Measurements from ENCODE around the gene BAG2.

BAG2 gene

DNA sequence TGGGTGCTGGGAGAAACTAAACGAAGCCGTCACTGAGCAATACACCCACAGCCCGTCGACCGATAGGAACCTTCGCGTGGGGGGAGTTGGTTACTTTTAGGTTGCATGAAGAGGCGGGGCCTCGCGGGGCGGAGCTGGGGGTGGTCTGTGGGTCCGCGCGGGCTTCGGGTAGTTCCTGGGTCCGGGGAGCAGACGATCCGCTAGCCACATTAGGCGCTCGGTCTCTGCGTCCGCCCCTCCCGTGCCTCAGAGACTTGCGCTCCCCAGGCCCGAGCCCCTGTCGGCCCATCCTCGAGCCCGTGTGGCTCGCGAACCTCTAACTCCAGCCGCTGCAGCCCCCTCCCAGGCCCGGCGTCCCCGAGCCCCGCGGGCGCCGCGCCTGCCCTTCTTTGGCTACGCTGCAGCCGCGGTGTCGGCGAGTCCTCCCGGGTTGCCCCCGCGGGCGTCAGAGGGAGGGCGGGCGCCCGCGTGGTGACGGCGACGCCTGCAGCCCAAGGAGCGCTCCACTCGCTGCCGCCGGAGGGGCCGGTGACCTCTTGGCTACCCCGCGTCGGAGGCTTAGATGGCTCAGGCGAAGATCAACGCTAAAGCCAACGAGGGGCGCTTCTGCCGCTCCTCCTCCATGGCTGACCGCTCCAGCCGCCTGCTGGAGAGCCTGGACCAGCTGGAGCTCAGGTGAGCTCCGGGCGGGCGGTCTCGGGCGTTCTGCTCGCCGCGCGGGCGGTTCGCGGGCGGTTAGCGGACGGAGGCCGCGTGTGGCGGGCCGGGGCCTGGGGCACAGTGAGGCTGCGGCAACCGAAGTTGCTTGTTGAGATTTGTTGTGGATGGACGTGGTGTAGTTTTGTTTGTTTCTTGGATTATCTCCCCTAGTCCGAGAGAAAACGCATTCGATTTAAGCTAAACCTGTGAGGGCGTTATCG is at the start of gene BAG2:
BAG2 (plus strand) TSS at position 191 of the 920 bp plus-strand sequence; CDS start at position 563, 372 bp downstream.
- peak; percentile 56 for DNase-seq

DNA sequence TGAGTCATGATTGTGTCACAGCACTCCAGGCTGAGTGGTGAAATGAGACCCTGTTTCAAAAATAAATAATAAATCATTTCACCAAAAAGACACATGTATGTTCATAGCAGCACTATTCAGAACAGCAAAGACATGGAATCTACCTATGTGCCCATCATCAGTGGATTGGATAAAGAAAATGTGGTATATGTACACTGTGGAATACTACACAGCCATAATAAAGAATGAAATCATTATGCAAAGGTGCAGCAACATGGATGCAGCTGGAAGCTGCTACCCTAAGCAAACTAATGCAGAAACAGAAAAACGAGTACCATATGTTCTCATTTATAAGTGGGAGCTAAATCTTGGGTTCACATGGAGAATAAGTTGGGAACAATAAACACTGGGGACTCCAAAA is 49.0 kb upstream of the BAG2 start:
- DNase-seq = no peak

- DNase-seq = peak; percentile 34
Observed at GRCh38 chr6:57127763-57128162, 44.4 kb upstream of the BAG2 start.

- no peak for DNase-seq
Observed at GRCh38 chr6:57130661-57131177, 41.4 kb upstream of the BAG2 start.

- DNase-seq = no peak
Observed at GRCh38 chr6:57134954-57135353, 37.2 kb upstream of the BAG2 start.

DNA sequence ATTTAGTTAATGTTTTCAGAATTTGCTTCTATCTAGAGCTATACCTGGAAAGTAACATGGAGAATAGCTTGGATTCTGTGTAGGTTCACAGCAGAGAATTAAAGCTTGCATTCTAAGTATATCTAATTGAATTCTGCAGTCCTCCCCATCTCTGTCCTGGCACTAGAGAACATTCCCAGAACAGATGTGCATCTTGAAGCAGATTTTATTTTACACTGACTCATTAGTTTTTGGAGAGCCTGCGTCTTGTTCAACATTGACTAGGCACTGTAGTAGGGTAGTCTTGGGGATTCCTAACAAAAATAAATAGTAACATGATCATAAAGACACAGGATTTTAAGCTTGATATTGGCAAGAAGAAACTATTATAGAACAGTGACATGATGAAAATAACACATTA is 36.2 kb upstream of the BAG2 start:
- DNase-seq = no peak

- no peak for DNase-seq
Observed at GRCh38 chr6:57137350-57137749, 34.8 kb upstream of the BAG2 start.

- no peak for DNase-seq
Observed at GRCh38 chr6:57138026-57138425, 34.1 kb upstream of the BAG2 start.

DNA sequence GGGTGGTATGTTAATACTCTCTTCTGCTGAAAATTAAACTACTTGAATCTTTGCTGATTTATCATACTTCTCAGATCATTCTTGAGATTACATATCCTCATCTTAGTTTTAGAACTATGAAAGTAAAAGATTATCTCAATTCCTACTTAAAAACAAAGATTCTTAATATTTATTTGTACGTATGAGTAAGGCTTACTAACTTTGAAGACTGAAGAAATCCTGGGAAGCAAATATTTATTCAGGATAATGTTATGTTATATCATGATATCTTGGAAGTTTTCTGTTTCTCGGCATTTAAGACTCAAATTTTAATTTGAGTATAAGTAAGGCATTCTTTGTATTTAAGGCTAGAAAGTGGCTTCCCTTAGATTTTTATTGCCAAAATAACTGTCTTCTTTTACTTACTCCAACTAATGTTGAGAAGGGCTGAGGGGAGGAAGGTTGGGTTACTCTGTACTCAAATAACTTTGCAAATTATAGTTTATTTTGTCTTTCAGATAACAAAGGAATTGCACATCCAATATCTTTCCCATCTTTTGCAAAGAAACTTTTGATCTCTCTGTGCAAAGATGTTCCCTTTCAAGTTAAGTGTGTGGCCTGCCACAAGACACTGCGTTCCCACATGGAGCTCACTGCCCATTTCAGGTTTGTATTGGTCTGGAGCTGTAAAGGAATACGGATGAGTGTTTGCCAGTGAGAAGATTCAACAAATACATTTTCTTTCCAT is 30.5 kb upstream of the BAG2 start:
- no peak for DNase-seq

DNA sequence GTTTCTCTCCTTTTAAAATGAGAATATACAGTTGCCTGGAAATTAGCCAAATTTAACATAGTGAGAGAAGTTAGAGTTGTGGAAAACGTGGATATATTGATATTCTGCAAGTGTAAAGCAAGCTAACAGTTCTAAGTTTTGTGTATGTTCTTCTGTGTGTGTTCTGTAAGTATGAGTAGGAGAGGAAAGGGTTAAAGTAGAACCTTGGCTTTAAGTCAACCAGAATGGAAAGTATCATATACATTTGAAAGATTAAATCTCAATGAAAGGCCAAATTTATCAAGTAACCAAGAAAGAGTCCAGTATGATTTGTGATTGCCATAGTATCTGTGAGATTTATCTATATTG is 30.0 kb upstream of the BAG2 start:
- no peak for DNase-seq

GRCh38 chr6:57143690-57144089 is 28.4 kb upstream of the BAG2 start:
- no peak for DNase-seq

DNA sequence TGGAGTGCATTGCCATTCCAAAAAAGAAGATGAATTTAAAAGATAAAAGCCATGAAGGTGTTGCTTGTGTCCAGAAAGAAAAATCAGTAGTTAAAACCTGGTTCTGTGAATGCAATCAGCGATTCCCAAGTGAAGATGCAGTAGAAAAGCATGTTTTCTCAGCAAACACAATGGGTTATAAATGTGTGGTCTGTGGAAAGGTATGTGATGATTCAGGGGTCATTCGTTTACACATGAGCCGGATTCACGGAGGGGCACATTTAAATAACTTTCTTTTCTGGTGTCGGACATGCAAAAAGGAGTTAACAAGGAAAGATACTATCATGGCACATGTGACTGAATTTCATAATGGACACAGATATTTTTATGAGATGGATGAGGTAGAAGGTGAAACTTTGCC is 24.7 kb upstream of the BAG2 start:
- DNase-seq = no peak

GRCh38 chr6:57147955-57148858 is 23.9 kb upstream of the BAG2 start:
- no peak for DNase-seq

- no peak for DNase-seq
Observed at GRCh38 chr6:57158658-57159057, 13.5 kb upstream of the BAG2 start.

DNA sequence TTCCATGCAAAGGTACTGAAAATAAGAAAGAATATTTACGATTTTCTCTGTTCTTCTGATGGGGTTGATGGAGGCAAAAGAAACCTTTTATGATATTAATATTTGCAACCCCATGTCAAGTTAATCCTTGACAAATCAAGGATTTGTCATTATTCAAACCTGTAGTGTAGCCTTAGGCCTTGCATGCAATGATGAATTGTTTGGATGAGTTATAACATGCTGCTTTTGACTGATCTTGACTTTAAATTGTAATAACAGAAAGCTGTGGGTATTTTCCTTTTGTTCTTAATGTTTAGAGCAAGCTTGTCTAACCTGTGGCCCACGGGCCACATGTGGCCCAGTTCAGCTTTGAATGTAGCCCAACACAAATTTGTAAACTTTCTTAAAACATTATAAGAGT is 13.0 kb upstream of the BAG2 start:
- no peak for DNase-seq

GRCh38 chr6:57162028-57162427 is 10.1 kb upstream of the BAG2 start:
- DNase-seq = no peak

DNA sequence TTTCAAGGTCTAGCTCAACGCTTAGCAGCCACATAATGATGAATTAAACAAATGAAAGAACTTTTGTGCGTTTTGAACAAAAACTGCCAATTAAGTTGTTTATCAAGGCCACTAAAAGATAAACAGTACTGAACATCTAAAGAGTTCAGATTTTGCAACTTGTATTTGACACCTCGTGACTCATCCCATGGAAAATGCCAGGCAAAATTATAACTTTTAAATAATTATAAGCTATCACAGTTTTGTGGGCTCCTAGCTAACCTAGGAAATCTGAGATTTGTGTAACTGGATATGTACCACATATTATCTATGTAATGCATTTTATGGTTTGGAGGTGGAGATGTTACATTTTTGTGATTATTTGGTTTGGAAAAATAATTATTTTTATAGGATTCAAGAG is 9.6 kb upstream of the BAG2 start:
- DNase-seq = no peak

- no peak for DNase-seq
Observed at GRCh38 chr6:57163956-57164355, 8.2 kb upstream of the BAG2 start.

DNA sequence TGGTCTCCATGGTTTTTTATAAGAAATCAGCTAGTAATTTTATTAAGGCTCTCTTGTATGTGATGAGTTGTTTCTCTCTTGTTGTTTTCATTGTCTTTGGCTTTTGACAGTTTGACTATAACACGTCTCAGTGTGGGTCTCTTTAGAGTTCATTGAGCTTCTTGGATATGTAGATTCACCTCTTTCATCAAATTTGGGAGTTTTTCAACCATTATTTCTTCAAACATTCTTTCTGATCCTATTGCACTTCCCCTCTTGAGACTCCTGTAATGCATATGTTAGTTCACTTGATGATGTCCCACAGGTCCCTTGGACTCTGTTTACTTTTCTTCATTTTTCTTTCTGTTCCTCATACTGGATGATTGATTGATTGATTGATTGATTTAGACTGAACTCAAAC is 7.0 kb upstream of the BAG2 start:
- DNase-seq = no peak

DNA sequence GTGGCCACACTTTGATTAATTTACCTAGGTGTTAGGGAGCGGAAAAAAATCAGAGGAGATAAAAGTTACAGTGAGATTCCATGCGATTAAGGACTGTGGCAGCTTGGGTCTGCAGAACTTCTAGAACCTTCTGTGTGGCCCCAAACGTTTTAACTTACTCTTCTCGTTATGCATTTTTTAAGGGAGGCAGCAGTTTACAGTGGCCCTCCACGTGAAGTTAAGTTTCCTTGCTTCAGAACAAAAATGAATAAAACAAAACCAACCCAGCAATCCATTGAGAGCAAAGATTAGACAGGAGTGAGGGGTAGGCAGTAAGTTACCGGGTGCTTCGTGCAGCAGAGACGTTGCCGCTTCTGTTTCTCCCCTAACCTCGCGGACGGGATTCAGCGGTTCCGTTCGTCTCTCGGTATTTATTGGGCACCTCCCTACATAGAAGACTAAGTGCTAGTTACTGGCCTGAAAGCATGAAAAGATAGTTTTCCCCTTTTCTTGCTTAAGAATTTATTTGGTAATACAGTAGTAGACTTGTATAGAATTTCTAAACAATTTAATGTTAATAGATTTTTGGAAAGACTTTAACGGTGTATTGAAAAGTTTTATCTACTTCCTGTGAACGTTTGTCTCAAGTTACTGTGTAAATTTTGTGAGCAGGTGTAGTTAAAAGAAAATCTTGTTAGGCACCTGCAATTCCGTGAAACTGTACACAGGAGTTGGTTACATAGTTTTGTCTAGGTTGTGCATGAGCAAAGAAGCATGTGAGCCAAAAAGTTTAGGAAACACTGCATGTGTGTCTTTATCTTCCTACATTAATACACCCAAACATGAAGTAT is 1.1 kb downstream of the BAG2 start:
- DNase-seq = no peak

DNA sequence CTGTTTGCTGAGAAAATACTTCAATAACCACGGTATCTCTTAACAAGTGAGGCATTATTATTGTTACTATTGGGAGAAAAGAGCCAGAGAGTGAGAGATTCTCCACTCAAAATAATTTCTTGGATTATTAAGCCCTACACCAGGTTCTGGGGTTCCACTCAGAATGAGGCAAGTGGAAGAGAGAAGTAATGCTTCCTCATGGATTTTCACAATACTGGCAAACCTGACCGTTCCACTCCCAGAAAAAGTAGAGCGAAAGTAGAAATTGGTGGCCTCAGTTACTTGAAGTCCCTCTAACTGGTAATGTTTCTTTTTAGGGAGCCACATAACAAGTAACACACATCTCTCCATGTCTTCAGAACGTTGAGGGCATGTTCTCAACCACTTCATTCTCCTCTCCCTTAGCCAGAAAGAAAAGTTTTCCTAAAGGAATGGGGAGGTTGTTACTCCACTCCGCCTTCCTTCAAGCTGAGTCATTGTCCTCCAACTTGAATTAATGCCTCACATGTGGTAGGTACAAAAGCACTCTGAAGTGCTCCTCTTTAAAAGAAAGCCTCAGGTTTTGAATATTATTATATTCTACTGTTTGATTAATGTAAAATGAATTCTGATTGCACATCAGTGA is 1.9 kb downstream of the BAG2 start:
- DNase-seq = no peak

GRCh38 chr6:57174511-57174907 is 2.4 kb downstream of the BAG2 start:
- no peak for DNase-seq
